COLO829 (cell line): ENCODE results near the gene RNF113A.
"Not testable (repeated sequence)": the region's sequence is repeated elsewhere in the genome, so short reads cannot be mapped to it uniquely, and the experiment has no call there.

ENCODE experiments used
- DNase-seq: peaks from one replicate; pipeline ENCODE4 v3.0.0; 2012; ENCODE audit warnings: low spot score

The RNF113A gene

DNA sequence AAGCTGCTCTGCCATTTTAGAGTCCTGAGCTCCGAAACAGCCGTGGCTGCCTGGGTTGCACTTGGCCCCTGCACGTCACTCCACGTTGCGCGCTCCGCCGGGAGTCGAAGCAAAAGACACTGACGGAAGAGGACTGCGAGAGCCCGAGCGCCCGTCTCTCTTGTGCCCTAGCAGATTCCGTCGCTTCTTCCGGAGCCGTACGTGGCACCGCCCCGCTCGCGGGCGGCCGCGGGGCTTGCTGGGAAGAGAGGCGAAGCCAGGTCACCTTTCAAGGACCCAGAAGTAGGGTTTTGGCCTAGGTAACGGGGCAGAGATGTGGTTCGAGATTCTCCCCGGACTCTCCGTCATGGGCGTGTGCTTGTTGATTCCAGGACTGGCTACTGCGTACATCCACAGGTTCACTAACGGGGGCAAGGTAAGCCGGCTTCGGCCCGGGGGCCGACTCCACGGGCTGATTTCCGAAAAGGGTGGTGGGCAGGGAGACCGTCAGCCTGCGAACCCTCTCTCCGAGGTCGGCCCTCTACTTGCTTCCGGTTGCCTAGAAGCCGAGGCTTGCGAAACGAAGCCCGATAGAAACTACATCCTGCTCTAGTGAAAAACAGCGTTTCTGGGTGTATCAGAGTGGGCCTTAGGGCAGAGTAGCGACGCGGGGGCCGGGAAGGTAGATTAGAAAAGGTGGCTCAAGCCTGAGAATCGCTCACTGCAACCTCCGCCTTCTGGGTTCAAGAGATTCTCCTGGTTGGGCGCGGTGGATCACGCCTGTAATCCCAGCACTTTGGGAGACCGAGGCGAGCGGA, at the start of gene RNF113A, which contains the start of gene NDUFA1:
TSS of gene RNF113A (minus strand) at position 135 of the 797 bp plus-strand sequence. CDS start at position 15, 120 bp downstream.
TSS of gene NDUFA1 (plus strand) at position 234 of the 797 bp plus-strand sequence. CDS start at position 314, 80 bp downstream.
- DNase-seq: peak; percentile 76

DNA sequence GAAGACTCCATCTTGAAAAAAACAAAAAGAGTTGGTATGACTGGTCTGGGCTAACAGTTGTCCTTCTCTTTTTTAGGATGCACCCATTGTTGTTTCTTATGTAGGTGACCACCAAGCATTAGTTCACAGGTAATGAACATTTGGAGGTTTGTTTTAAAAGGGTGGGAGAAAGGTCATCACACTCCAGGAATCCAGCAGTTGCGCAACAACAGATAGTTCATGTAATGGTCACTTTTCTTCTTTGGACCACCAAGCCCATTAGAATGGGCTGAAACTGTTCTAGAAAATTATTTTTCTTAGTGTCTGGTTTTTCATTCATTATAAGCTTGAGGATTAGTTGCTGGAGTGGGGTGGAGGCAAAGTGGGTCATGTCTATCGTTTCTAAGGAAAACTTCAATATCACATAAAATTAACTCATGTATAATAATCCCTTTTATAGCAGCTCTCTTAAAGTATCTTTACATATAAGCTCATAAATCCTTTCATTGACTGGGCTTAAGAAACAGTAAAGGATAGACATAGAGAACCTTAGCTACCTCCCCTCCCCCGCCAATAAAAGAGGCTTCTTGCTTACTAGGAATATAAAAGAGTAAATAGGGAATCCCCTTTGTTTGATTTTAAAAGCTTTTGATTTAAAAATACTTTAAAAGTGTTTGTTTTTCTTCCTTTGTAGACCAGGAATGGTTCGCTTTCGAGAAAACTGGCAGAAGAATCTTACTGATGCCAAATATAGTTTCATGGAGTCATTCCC, 48.5 kb upstream of the RNF113A start:
- DNase-seq: no peak

DNA sequence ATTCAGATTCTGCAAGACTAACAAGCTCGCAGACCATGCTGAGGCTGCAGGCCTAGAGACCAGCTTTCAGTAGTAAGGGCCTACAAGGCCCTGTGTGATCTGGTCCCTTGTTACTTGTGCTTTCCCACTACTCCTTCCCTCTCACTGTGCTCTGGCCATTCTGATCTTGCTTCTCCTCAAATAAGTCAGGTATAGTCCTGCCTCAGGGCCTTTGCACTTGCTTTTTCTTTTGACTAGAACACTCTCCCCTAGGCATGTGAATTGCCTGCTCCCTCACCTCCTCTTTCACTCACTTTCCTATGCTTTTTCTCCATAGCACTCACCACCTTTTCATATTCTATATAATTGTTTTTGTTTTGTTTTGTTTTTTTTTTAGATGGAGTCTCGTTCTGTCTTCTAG, 46.3 kb upstream of the RNF113A start:
- no peak for DNase-seq

DNA sequence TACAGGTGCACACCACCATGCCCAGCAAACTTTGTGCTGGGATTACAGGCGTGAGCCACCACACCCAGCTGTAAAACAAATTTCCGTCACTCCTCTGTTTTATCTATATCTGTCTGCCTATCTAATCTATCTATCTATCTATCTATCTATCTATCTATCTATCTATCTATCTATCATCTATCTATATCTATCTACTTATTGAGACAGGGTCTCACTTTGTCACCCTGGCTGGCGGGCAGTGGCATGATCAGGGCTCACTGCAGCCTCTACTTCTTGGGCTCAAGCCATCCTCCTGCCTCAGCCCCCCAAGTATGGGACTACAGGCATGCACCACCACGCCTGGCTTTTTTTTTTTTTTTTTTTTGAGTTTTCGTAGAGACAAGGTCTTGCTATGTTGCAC, 44.8 kb upstream of the RNF113A start:
- no peak for DNase-seq

DNA sequence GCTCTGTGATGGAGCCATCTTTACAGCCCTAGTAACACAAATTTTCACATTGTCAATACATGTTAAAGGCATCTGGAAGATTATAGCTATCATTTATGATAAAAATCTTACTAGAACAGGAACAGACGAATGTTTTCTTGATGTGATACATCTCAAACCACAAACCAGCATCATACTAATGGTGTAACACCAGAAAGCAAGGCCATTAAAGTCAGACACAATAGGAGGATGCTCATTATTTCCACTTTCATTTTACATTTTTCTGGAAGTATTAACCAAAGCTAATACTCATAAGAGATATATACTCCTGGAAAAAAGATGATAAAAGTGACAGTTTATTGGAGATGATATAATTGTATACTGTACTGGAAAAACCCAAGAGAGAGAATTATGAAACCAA, 29.4 kb upstream of the RNF113A start:
- DNase-seq: no peak

DNA sequence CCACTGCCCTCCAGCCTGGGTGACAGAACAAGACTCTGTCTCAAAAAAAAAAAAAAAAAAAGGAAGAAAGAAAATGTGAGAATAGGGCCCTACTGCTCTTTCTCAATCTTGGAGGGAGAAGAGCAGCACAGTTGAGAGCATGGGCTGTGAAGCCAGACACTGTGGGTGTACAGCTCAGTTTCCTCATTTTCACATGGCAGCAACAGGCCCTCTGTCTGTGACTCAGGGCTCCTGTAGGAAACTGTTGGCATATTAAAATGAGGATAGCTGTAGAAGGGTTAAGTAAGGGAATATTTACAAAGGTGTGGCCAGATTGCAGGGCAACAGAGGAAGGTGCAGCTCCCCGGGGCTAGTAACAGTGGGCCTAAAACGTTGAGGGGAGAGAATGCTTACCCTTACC, 27.6 kb upstream of the RNF113A start:
- DNase-seq: no peak

DNA sequence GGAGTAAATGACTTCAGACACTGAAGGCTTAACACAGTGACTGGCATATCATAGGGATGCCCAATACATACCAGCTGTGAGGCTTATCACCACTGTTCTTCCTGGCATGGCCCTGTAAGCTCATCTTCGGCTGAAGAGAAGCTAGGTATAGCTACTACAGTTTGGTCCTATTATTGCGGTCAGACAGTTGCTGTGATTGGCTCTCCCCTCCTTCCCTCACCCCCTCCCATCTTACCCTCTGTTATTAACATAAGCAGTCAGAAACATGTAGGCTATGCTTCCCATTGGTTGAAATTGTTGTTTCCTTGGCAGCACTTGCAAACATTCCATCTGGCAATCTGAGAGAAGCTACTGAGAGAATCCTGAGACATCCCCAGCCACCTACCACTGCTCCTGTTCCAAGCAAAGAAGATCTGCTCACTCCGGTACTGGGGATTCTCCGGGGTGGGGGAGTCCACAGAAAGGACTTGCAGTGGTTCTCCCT, 24.4 kb upstream of the RNF113A start, which contains the start of gene AKAP14:
TSS of gene AKAP14 (plus strand) at position 51 of the 484 bp plus-strand sequence. CDS start 7,331 bp downstream, outside the sequence.
- DNase-seq: no peak

DNA sequence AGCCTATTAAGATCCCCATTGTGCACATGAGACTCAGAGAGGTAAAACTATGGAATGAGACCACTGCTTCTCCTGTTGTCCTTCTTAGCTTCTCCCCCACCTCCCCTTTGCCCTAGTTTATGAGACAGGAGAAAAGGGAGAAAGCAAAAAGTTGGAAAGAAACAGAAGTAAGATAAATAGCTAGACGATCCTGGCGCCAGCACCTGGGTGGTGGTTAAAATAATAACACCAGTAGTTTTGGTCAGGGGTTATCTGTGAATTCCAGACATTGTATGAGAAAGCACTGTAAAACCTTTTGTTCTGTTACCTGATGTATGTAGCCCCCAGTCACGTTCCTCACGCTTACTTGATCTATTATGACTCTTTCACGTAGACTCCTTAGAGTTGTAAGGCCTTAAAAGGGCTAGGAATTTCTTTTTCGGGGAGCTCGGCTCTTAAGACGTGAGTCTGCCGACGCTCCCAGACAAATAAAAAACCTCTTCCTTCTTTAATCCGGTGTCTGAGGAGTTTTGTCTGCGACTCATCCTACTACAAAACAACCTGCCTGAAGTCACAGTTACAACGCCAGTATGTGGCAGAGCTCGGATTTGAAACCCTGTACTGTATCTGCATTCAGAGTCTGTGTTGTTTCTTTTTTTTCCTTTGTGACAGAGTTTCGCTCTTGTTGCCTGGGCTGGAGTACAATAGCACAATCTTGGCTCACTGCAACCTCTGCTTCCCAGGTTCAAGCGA, 20.6 kb upstream of the RNF113A start:
- not testable (repeated sequence) for DNase-seq

DNA sequence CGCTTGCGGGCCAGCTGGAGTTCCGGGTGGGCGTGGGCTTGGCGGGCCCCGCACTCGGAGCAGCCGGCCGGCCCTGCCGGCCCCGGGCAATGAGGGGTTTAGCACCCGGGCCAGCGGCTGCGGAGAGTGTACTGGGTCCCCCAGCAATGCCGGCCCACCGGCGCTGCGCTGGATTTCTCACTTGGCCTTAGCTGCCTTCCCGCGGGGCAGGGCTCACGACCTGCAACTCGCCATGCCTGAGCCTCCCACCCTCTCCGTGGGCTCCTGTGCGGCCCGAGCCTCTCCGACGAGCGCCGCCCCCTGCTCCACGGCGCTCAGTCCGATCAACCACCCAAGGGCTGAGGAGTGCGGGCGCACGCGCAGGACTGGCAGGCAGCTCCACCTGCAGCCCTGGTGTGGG, 19.1 kb upstream of the RNF113A start:
- not testable (repeated sequence) for DNase-seq

DNA sequence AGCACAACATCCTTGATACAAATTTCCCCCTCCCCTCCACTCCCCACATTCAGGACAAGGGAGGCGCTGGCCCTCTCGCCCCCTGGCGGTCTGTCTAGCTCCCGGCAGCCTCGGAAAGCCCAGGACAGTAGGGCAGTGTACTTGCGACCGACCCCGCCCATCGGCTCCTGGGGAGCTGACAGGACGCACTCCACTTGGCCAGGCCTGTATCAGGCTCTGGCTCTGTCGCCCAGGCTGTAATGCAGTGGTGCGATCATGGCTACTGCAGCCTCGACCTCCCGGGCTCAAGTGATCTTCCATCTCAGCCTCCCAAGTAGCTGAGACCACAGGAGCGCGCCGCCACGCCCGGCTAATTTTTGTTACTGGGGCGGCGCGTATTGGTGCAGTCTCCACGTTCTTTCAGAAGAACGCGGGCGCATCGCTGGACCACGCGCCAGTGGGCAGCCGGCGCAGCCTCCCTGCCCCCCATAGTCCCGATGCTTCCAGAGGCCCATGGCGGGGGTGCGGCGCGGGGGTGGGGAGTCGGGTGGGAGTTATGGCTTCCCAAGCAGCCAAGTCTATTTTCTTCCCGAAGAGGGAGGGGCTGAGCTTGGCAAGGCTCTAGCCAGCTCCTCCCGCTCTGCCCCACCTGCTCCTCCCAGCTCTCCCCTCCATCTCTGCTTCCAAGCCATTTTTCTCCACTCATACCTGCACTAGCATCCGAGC, 16.3 kb upstream of the RNF113A start:
- peak; percentile 31 for DNase-seq

DNA sequence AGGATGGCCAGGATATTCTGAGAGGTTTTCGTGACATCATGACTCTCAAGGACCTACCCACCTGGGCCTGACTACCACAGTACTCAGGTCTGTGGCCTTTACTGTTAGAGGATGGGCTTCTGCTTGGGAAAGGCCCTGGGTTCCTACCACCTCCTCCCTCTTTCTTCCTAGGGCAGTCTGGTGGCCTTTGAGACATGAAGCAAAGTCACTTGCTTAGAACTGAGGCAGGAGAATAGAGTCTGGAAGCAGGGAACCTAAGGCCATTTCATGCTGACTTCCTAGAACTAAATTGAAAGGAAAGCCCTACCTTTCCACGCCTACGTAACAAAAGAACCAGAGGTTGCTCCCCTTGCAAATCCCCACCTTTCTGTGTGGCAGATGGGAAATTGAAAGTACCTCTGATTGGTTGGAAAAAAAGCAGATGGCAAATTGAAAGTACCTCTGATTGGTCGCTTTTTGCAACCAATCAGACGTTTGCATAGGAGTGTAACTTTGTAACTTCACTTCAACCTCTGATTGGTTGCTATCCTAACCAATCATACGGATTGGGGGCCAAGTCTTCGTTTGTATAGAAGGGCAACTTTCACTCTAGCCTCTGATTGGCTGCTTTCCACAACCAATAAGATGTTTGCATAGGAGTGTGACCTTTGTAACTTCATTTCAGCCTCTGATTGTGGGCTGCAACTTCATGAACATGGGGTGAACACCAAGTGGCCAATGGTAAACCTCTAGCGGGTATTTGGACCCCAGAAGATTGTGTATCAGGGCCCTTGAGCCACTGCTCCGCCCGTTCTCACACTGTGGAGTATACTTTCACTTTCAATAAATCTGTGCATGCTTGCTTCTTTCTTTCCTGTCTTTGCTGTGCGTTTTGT, 14.3 kb upstream of the RNF113A start:
- peak; percentile 52 for DNase-seq

DNA sequence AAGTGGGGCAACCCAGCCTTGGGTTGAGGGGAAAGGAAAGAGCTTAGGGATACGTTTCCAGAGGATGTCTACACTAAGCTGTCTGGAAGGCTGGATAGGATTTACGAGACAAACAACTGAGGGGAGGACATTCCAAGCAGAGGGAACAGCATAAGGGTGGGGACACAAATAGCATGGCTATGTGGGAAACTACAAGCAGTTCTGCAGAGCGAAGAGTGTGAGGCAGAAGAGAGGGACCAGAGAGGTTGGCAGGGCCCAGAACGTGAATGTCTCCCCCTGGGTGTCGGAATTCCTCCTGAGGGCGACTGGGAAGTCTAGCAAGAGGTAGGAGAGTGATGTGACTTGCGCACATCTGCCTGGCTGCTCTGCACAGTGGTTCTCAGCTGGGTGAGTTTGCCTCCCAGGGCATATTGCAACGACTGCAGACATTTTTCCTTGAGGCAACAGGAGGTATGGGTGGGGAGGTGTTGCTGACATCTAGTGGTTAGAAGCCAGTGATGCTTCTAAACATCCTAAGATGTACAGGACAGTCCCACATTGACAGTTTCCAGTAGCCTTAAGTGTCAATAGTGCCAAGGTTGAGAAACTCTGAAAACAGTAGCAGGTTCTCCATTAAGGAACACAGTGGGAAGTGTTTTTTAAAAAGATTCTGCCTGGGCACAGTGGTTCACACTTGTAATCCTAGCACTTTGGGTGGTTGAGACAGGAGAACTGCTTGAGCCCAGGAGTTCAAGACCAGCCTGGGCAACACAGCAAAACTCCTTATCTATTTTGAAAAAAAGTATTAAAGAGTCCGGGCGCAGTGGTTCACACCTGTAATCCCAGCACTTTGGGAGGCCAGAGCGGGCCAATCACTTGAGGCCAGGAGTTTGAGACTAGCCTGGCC, 9.3 kb upstream of the RNF113A start:
- peak; percentile 53 for DNase-seq

DNA sequence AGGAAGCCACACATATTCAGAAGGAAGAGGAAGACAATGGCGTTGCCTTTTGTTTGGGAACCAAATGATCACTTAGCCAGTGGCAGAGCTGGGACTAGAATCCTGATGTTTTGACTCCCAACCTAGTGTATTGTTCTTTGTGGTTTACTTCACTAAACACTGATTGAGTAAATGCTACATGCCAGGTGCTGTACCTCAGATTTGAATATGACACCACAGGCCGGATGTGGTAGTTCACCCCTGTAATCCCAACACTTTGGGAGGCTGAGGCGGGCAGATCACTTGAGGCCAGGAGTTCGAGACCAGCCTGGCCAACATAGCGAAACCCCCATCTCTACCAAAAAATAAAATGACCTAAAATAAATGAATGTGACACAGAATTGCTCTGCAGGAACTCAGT, 8.5 kb upstream of the RNF113A start:
- no peak for DNase-seq

DNA sequence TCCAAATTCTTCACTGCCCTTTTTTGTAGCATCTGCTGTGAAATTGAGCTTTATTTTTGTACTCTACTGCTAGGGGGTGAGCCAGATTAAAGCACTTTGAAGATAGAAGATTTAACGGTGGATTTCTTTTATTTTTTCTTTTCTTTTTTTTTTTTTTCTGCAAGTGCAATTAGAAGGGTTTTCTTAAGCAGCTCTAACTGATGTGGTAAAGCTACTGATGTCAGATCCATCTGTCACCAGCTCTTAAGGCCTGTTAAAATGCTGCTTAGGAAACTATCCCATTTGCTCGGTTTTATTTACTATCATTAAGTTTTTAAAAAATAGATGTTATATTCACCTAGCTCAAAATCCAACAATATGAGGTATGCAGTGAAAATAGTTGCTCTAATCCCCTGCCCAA, 7.2 kb upstream of the RNF113A start:
- no peak for DNase-seq

DNA sequence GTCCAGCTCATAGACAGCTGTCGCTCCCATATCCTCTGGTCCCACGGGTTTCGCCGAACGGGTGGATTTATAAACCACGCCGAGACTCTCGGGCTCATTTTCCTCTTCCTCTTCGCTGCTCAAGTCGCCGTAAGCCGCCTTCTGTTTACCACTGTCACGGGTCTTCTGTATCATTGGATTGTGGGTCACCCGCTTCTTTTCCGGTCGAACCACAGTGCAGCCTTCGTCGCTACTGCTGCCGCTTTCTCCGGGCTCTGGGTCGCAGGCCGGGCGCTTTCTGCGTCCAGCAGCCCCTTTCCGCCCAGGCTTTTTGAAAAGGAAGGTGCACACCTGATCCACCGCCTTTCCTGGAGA, 311 bp downstream of the RNF113A start:
- DNase-seq: no peak

DNA sequence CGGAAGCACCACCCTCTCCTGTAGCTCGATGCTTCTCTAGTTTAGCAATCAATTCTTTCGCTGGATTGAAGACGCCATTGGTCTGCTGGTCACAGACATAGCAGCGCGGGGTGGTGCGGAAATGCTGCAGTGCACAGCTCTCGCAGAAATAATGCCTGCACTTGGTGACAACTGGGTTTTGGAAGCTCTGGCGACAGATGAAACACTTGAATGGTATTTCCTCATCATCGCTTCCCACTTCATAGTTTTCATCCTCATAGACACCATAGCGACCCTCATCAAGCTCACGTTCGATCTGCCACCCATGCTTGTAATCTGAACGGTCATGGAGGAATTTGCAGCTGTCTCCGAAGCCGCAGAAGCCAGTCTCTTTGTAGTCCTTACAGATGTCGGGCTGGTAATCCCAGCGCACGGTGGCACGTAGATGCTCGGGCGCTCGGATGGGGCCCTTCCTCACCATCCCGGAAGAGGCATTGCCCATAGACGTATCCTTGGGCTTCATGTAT, 854 bp downstream of the RNF113A start:
- no peak for DNase-seq

DNA sequence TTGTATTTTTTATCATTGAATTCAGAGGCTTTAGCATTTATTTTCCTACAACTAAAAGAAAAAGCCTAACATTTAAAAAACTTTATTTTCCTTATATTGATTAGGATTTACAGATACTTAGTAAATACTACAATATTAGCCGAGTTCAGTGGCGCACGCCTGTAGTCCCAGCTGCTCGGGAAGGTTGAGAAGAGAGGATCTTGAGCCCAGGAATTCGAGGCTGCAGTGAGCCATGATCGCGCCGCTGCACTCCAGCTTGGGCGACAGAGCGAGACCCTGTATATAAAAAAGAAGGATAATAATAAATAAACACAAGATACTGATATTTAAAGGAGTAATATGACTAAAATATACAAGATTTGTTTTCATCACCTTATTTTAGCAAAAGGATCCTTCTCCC, 18.1 kb downstream of the RNF113A start:
- no peak for DNase-seq

DNA sequence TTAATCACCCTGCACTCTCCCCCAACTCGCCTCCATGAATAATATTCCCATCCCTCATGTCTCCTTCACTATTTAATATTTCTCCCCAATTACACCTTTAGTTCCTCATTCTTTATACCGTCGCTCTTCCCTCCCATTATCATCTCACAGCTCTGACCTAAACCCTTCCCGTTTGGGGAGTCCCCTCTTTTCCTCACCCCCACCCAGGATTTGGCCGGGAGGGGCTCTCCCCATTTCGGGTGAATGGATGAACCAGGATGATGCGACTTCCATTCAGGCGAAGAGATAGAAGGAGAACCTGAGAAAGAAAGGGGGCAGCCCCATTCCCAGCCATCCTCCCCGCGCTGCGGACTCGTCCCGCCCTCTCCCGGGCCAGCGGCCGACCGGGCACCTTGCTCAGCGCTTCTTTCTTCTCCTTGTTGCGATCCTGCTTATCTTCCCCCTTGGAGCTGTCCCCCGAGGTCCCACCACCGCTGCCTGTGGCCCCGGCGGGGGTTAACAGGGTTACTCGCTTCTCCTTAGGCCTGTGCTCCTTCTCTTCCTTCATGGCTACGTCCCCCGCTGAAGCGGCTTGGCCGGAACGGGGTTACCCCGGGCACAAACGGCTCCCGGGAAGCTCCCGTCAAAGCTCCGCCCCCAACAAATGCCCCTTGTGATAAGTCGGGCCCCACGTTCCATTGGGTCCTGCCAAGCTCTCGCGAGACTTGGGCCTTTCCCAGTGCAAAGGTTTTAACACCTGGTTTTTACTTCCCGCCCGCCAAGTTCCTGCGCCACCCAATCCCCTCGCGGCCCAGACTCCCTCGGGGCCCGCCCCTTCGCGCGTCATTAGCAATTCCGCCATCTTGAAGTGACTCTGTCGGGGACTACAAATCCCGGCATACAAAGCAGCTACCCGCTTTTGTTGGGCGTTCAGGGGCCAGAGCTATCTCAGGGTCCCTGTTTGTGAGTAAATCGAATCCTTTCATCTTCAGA, 18.9 kb downstream of the RNF113A start, which contains the start of gene UPF3B:
TSS of gene UPF3B (minus strand) at position 582 of the 972 bp plus-strand sequence. CDS start at position 547, 35 bp downstream.
- DNase-seq: peak; percentile 97
